GM12878 (cell line): Measurements from ENCODE around the gene IL3. TPM values are rescaled to one million over a fixed set of nuclear protein-coding genes. Genes with fewer than 3 reads are reported as not detected.

Experiments used
- ATAC-seq: fragments of 200-7000 bp; cut with Tn5 transposase; 3 replicates; pipeline ENCODE4 v1.9.1; 2020; ENCODE audit warnings: mild to moderate bottlenecking, moderate library complexity
- BruUV-seq: library from RNA; stranded (reverse); fragments of 400-500 nt; replicated peaks from 2 replicates; lab custom pipeline; 2021; lab: Mats Ljungman, UMichigan
- CTCF ChIA-PET: fragments of 300-600 bp; sonication (Branson Sonifier 250); formaldehyde crosslinking; extraction: SDS; loops from one replicate; lab custom pipeline; 2021; ENCODE audit warnings: inconsistent platforms; lab: Yijun Ruan, JAX
- POLR2A ChIA-PET: fragments of 350-600 bp; formaldehyde crosslinking; extraction: SDS; loops from one replicate; lab custom pipeline; 2021; ENCODE audit warnings: inconsistent platforms; lab: Charles Lee
- RAD21 ChIA-PET: fragments of 300-600 bp; sonication (Branson Sonifier 250); formaldehyde crosslinking; loops from one replicate; lab custom pipeline; 2023; ENCODE audit warnings: antibody characterized with exemption; ENCODE audit not compliant: unreplicated experiment; lab: Charles Lee
- SMC1A ChIA-PET: fragments of 300-600 bp; sonication (Branson Sonifier 250); formaldehyde crosslinking; loops from one replicate; lab custom pipeline; 2023; ENCODE audit not compliant: unreplicated experiment, uncharacterized antibody; lab: Charles Lee
- DNase-seq: peaks from one replicate; pipeline ENCODE4 v3.0.0-alpha.2; 2011; ENCODE audit warnings: low read depth, low spot score
- FAIRE-seq: peaks from 3 replicates; lab custom pipeline; 2011; peaks lifted over from hg19 to GRCh38; lab: Jason Lieb, UNC
- H2AFZ ChIP-seq: 2 replicates; pipeline ENCODE4 v1.6.0; 2011; ENCODE audit warnings: low read depth, low read length, control low read depth; ENCODE audit not compliant: control insufficient read depth
- H3K27ac ChIP-seq: 2 replicates; pipeline ENCODE4 v1.5.1; 2011; ENCODE audit warnings: control low read depth; ENCODE audit not compliant: control insufficient read depth, insufficient read depth
- H3K27me3 ChIP-seq, 2 experiments: replicated peaks in 1 of 2; 2 replicates each; pipeline versions ENCODE4 v1.6.0 to v1.6.1; 2011; ENCODE audit warnings: low read length in 1 of 2; ENCODE audit not compliant: control insufficient read depth in 2 of 2, insufficient read depth in 2 of 2
- H3K36me3 ChIP-seq, 2 experiments: 2 replicates each; pipeline ENCODE4 v1.5.1; 2011; ENCODE audit warnings: low read length in 1 of 2; ENCODE audit not compliant: control insufficient read depth in 2 of 2, insufficient read depth in 2 of 2
- H3K4me1 ChIP-seq: 2 replicates; pipeline ENCODE4 v1.6.1; 2011; ENCODE audit warnings: mild to moderate bottlenecking, low read length, moderate library complexity, mixed read lengths; ENCODE audit not compliant: control insufficient read depth, insufficient read depth
- H3K4me2 ChIP-seq: 2 replicates; pipeline ENCODE4 v1.6.0; 2011; ENCODE audit warnings: control low read depth; ENCODE audit not compliant: control insufficient read depth, insufficient read depth
- H3K4me3 ChIP-seq: fragments of 200-600 bp; sonication (generic); 2 replicates; pipeline ENCODE4 v1.5.1; 2016
- H3K79me2 ChIP-seq: 2 replicates; pipeline ENCODE4 v1.6.0; 2011; ENCODE audit warnings: low read length; ENCODE audit not compliant: control insufficient read depth, insufficient read depth
- H3K9ac ChIP-seq: 2 replicates; pipeline ENCODE4 v1.8.0; 2011; ENCODE audit warnings: low read length, control low read depth, mixed read lengths; ENCODE audit not compliant: control insufficient read depth, insufficient read depth
- H3K9me3 ChIP-seq: replicated peaks from 3 replicates; pipeline ENCODE4 v1.5.1; 2011; ENCODE audit warnings: mild to moderate bottlenecking, low read length; ENCODE audit not compliant: control insufficient read depth, insufficient read depth
- H4K20me1 ChIP-seq: 2 replicates; pipeline ENCODE4 v1.6.0; 2011; ENCODE audit not compliant: control insufficient read depth, insufficient read depth
- ATF7 ChIP-seq: fragments of 450-650 bp; IDR thresholded peaks from 2 replicates; pipeline ENCODE4 v1.6.1; 2016; ENCODE audit warnings: low read depth, mild to moderate bottlenecking
- BHLHE40 ChIP-seq, 2 experiments: fragments of 450-650 bp in 1 of 2; IDR thresholded peaks; 2 replicates each; pipeline ENCODE4 v1.6.1; 2011 to 2017; ENCODE audit warnings: low read depth in 2 of 2, borderline replicate concordance in 1 of 2, improper control_type of control experiment in 1 of 2, low read length in 1 of 2, mild to moderate bottlenecking in 1 of 2
- CBFB ChIP-seq: IDR thresholded peaks from 2 replicates; pipeline ENCODE4 v1.6.1; 2016; ENCODE audit warnings: antibody characterized with exemption, low read depth
- CEBPB ChIP-seq, 2 experiments: fragments of 150-350 bp in 1 of 2; IDR thresholded peaks; 2 replicates each; pipeline ENCODE4 v1.6.1; 2012 to 2014; ENCODE audit warnings: low read depth in 2 of 2, low read length in 2 of 2, borderline replicate concordance in 1 of 2, inconsistent platforms in 1 of 2
- EED ChIP-seq: sonication (generic); IDR thresholded peaks from 2 replicates; pipeline ENCODE4 v1.6.1; 2016; ENCODE audit warnings: antibody characterized with exemption, low read depth
- FOXK2 ChIP-seq: fragments of 450-650 bp; IDR thresholded peaks from 2 replicates; pipeline ENCODE4 v1.6.1; 2017; ENCODE audit warnings: mild to moderate bottlenecking, moderate library complexity
- IKZF1 ChIP-seq: fragments of 450-650 bp; conservative IDR thresholded peaks from 2 replicates; pipeline ENCODE4 v1.6.1; 2017; ENCODE audit warnings: antibody characterized with exemption, mild to moderate bottlenecking
- JUNB ChIP-seq: IDR thresholded peaks from 2 replicates; pipeline ENCODE4 v1.6.1; 2016; ENCODE audit warnings: antibody characterized with exemption, mild to moderate bottlenecking
- KAT2A ChIP-seq: conservative IDR thresholded peaks from 2 replicates; pipeline ENCODE4 v1.6.1; 2011; ENCODE audit warnings: low read depth, low read length; ENCODE audit not compliant: control insufficient read depth
- LARP7 ChIP-seq: fragments of 450-650 bp; IDR thresholded peaks from 2 replicates; pipeline ENCODE4 v1.6.1; 2017; ENCODE audit warnings: mild to moderate bottlenecking
- POLR2AphosphoS2 ChIP-seq: IDR thresholded peaks from 2 replicates; pipeline ENCODE4 v1.6.1; 2011; ENCODE audit warnings: low read depth, mild to moderate bottlenecking, low read length, improper control_type of control experiment, moderate library complexity
- SMAD1 ChIP-seq: fragments of 450-650 bp; IDR thresholded peaks from 2 replicates; pipeline ENCODE4 v1.6.1; 2018; ENCODE audit warnings: mild to moderate bottlenecking, low read depth; ENCODE audit not compliant: partially characterized antibody
- TAF1 ChIP-seq: IDR thresholded peaks from 2 replicates; pipeline ENCODE4 v1.6.1; 2011; ENCODE audit warnings: mild to moderate bottlenecking, low read depth, low read length, borderline replicate concordance
- TARDBP ChIP-seq: IDR thresholded peaks from 2 replicates; pipeline ENCODE4 v1.6.1; 2016; ENCODE audit warnings: borderline replicate concordance
- WGBS: methylation state at CpG from one replicate; pipeline ENCODE4 v1.1.6; 2016; ENCODE audit warnings: low lambda C conversion rate; ENCODE audit not compliant: insufficient replicate concordance, insufficient coverage; ENCODE audit errors: missing lambda C conversion rate; 5-methylcytosine and 5-hydroxymethylcytosine counted together
- in situ Hi-C: fragments of 300-500 bp; cut with MboI; formaldehyde crosslinking; loops from 9 replicates; pipeline ENCODE4 v1.14.3; 2018; ENCODE audit warnings: mixed read lengths
- intact Hi-C: fragments of 100-400 bp; cut with micrococcal nuclease; formaldehyde crosslinking; loops from one replicate; pipeline ENCODE4 v1.14.2; 2022; ENCODE audit not compliant: unreplicated experiment
- polyA plus RNA-seq, 11 experiments: library from polyadenylated mRNA; depleted of rRNA in 4 of 11; unstranded in 6 of 11; stranded (reverse) in 5 of 11; fragments of >200 nt; fragmentation: Nextera tagmentation in 4 of 11; fragmentation: Illumina TruSeq in 1 of 11; extraction: Ambion mirVana in 4 of 11; extraction: Trizol in 1 of 11; gene quantifications; 1 replicate in 1 of 11; 2 replicates in 10 of 11; pipeline versions ENCODE4 v1.2.1 to v1.2.3, GENCODE V29; 2011 to 2016; ENCODE audit warnings: inconsistent platforms in 2 of 11, missing spikeins in 2 of 11, low read depth in 1 of 11
- total RNA-seq, 4 experiments: library from RNA; depleted of rRNA in 3 of 4; stranded (reverse); fragments of >200 nt in 3 of 4; fragmentation: Illumina TruSeq in 1 of 4; extraction: Trizol in 1 of 4; gene quantifications; 2 replicates each; pipeline versions ENCODE4 v1.2.1 to v1.2.3, GENCODE V29; 2013 to 2021
- TF ChIP-seq, protein P1 (sequence below), 3 experiments: IDR thresholded peaks in 2 of 3; conservative IDR thresholded peaks in 1 of 3; 2 replicates each; pipeline ENCODE4 v1.5.1; 2011; ENCODE audit warnings: low read depth in 3 of 3, low read length in 3 of 3, mild to moderate bottlenecking in 3 of 3, control low read depth in 2 of 3, moderate library complexity in 2 of 3, inconsistent platforms in 1 of 3, mixed read lengths in 1 of 3; ENCODE audit not compliant: control insufficient read depth in 2 of 3, insufficient read depth in 1 of 3; ENCODE audit errors: extremely low read depth in 1 of 3
- TF ChIP-seq, protein P2 (sequence below): fragments of 450-650 bp; IDR thresholded peaks from 2 replicates; pipeline ENCODE4 v1.6.1; 2018; ENCODE audit warnings: borderline replicate concordance, mild to moderate bottlenecking; ENCODE audit not compliant: partially characterized antibody

IL3 gene
- total and polyA plus RNA-seq, 10 of the 15 experiments (the other 5 are each of a cell fraction or from before 2014, with no cell fraction given): not detected

DNA sequence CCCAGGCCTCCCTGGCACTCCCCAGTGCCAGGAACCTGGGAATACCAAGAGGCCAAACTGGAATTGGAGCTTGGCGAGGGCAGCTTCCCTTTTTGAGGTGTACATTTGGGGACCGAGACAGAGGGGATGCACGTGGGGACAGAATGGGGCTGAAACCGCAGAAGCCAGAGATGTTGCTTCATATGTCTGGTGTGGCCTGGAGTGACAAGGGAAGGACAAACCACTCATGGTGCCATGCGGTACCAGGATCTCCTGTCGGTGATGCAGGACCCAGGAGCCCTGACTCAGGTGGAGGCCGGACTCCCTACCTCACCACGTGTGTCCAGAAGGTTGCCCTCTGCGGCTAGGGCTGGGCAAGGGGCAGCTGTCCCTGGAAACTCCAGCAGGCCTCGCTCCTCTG is 9.1 kb downstream of the IL3 start (continued):
- TF ChIP-seq, protein P1, sequence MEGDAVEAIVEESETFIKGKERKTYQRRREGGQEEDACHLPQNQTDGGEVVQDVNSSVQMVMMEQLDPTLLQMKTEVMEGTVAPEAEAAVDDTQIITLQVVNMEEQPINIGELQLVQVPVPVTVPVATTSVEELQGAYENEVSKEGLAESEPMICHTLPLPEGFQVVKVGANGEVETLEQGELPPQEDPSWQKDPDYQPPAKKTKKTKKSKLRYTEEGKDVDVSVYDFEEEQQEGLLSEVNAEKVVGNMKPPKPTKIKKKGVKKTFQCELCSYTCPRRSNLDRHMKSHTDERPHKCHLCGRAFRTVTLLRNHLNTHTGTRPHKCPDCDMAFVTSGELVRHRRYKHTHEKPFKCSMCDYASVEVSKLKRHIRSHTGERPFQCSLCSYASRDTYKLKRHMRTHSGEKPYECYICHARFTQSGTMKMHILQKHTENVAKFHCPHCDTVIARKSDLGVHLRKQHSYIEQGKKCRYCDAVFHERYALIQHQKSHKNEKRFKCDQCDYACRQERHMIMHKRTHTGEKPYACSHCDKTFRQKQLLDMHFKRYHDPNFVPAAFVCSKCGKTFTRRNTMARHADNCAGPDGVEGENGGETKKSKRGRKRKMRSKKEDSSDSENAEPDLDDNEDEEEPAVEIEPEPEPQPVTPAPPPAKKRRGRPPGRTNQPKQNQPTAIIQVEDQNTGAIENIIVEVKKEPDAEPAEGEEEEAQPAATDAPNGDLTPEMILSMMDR (IDR thresholded peaks at IDR 0.05 in 2 of 3, conservative IDR thresholded peaks at IDR 0.05 in 1 of 3; ENCODE audit: control insufficient read depth in 2 of 3, extremely low read depth in 1 of 3, insufficient read depth in 1 of 3, low read depth in 3 of 3, low read length in 3 of 3): no peak
- TF ChIP-seq BHLHE40 (IDR thresholded peaks at IDR 0.05; ENCODE audit: borderline replicate concordance in 1 of 2, low read depth in 2 of 2, low read length in 1 of 2) (no peak), TARDBP (no peak), CEBPB (IDR thresholded peaks at IDR 0.05; ENCODE audit: borderline replicate concordance in 1 of 2, low read depth in 2 of 2, low read length in 2 of 2) (no peak), SMAD1 (no peak), KAT2A (no peak)

GRCh38 chr5:132069994-132070393 is 9.5 kb downstream of the IL3 start:
- ChIA-PET RAD21 (no interaction called here), POLR2A (no interaction called here), CTCF (no interaction called here), SMC1A (no interaction called here)
- Histone ChIP-seq H3K9ac (no peak overlapping the region), H3K4me2 (no peak overlapping the region), H3K4me1 (no peaks in the 10 kb centered on the region), H3K36me3 (no peaks in the 10 kb centered on the region), H2AFZ (no peak overlapping the region), H3K27me3 (no peaks in the 10 kb centered on the region), H3K9me3 (no peaks in the 10 kb centered on the region), H3K27ac (no peak overlapping the region), H3K4me3 (no peak overlapping the region), H3K79me2 (no peaks in the 10 kb centered on the region), H4K20me1 (peaks cover 1% of the 10 kb centered on the region; the same call in 1 of the 2 replicates)
- ATAC-seq: no peak
- intact Hi-C loops (no loop called here), in situ Hi-C loops (loop anchor here (5.0 to 10.0 kb wide), 4 partner anchors 62 to 435 kb away; no protein-coding TSS in a partner anchor)
- TF ChIP-seq POLR2AphosphoS2 (no peak), TAF1 (no peak), EED (no peak), JUNB (no peak), CBFB (no peak), IKZF1 (no peak), ATF7 (no peak), LARP7 (no peak), FOXK2 (no peak)
- TF ChIP-seq, protein P2, sequence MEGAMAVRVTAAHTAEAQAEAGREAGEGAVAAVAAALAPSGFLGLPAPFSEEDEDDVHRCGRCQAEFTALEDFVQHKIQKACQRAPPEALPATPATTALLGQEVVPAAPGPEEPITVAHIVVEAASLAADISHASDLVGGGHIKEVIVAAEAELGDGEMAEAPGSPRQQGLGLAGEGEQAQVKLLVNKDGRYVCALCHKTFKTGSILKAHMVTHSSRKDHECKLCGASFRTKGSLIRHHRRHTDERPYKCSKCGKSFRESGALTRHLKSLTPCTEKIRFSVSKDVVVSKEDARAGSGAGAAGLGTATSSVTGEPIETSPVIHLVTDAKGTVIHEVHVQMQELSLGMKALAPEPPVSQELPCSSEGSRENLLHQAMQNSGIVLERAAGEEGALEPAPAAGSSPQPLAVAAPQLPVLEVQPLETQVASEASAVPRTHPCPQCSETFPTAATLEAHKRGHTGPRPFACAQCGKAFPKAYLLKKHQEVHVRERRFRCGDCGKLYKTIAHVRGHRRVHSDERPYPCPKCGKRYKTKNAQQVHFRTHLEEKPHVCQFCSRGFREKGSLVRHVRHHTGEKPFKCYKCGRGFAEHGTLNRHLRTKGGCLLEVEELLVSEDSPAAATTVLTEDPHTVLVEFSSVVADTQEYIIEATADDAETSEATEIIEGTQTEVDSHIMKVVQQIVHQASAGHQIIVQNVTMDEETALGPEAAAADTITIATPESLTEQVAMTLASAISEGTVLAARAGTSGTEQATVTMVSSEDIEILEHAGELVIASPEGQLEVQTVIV: no peak
- DNase-seq: no peak
- no TSS peak for BruUV-seq
- 35% methylated on average over 3 of the region's 3 CpGs for WGBS
- no peak for FAIRE-seq
